Dendritic cell treated with granulocyte-macrophage colony-stimulating factor and Interleukin-4, amounts not matched to agents 40 ng/mL and 50 ng/mL, for 4 days (primary cell): Measurements from ENCODE around the gene NAB1.

Experiments
- H3K27ac Mint-ChIP-seq: one replicate; pipeline ENCODE4 v1.8.0; 2022; ENCODE audit warnings: mild to moderate bottlenecking, mixed read lengths
- H3K27me3 Mint-ChIP-seq: one replicate; pipeline ENCODE4 v1.8.0; 2022; ENCODE audit warnings: mild to moderate bottlenecking, mixed read lengths
- H3K36me3 Mint-ChIP-seq: one replicate; pipeline ENCODE4 v1.8.0; 2022; ENCODE audit warnings: low read depth, mixed read lengths
- H3K4me1 Mint-ChIP-seq: one replicate; pipeline ENCODE4 v1.8.0; 2022; ENCODE audit warnings: low read depth, mixed read lengths
- H3K4me3 Mint-ChIP-seq: one replicate; pipeline ENCODE4 v1.8.0; 2022; ENCODE audit warnings: mild to moderate bottlenecking, moderate library complexity, mixed read lengths
- H3K9me3 Mint-ChIP-seq: one replicate; pipeline ENCODE4 v1.8.0; 2022; ENCODE audit warnings: mixed read lengths
- intact Hi-C: fragments of 100-400 bp; cut with micrococcal nuclease; formaldehyde crosslinking; loops from one replicate; pipeline ENCODE4 v1.15.0; 2022

NAB1 gene

DNA sequence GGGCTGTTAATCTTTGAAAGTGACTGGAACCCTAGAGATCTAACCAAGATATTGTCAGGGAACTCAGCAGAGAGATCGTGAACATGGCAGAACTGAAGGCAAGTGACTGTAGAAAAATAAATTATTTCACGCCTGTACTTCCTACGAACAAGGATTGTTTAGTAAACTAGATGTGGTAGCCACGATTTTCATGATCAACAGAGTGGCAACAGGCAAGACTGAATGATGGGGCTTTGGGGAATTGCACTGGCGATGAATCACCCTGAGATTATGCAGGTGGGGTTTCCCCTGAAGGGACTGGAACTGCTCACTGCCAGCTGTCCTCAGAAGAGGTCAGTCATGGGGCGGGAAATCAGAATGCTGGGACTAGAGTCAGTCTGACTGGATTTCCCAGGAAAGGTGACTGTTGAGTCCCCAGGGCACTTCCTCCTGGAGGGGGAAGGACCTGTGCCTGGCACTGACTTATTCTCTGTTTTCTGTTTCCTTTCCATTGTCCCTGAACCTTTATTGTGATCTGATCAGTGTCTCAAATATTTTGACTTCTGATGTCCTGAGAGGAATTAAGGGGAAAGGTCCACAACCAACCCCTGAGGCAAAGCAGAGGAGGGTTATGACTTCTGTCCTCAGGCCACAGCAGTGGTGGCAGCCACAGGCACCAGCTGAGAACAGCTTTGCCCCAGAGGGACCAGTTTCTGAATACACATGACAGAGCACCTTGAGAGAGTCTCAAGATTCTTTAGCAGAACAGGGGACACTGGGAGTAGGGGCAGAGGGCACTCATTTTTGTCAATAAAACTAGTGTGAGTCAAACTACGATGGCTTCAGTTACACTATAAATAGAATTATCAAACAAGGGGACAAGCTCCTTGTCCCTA lies 70.0 kb downstream of the NAB1 start:
- intact Hi-C loops = no loop called here
- H3K27me3 Mint-ChIP-seq = no peaks in the 10 kb centered on the region
- no peaks in the 10 kb centered on the region for H3K36me3 Mint-ChIP-seq
- H3K9me3 Mint-ChIP-seq = no peaks in the 10 kb centered on the region
- H3K27ac Mint-ChIP-seq = no peak overlapping the region
- no peak overlapping the region for H3K4me3 Mint-ChIP-seq
- H3K4me1 Mint-ChIP-seq = peaks cover 12% of the 10 kb centered on the region

- peaks cover 12% of the 10 kb centered on the region for H3K4me1 Mint-ChIP-seq
- H3K27ac Mint-ChIP-seq = no peak overlapping the region
- H3K4me3 Mint-ChIP-seq = no peak overlapping the region
- H3K27me3 Mint-ChIP-seq = no peaks in the 10 kb centered on the region
- no peaks in the 10 kb centered on the region for H3K9me3 Mint-ChIP-seq
- intact Hi-C loops = no loop called here
- H3K36me3 Mint-ChIP-seq = no peaks in the 10 kb centered on the region
These were observed 71.4 kb downstream of the NAB1 start for GRCh38 chr2:190720276-190720675.

DNA sequence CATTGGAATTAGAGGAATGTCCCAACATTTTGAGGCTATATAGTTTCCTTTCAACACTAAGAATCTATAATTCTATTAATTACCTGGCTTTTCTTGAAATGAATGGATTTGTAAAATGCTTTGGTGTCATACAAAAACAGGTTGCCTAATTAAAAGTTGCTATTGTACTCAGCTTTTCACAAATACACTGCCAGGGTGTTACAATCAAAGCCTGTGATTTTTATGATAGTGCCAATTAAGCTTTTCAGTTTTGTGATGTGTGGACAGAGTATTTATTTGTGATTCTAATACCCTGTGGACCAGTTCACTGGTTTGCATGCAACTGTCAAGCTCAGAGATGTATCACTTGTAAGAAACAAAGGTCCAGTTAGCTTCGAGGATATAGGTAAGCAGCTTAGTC lies 71.8 kb downstream of the NAB1 start:
- Mint-ChIP-seq H3K4me1 (peaks cover 12% of the 10 kb centered on the region), H3K36me3 (no peaks in the 10 kb centered on the region), H3K27me3 (no peaks in the 10 kb centered on the region), H3K27ac (no peak overlapping the region), H3K9me3 (no peaks in the 10 kb centered on the region), H3K4me3 (no peak overlapping the region)
- intact Hi-C loops = no loop called here

- no peaks in the 10 kb centered on the region for H3K9me3 Mint-ChIP-seq
- no peaks in the 10 kb centered on the region for H3K36me3 Mint-ChIP-seq
- H3K4me1 Mint-ChIP-seq = peaks cover 12% of the 10 kb centered on the region
- H3K4me3 Mint-ChIP-seq = no peak overlapping the region
- intact Hi-C loops = no loop called here
- H3K27me3 Mint-ChIP-seq = no peaks in the 10 kb centered on the region
- H3K27ac Mint-ChIP-seq = no peak overlapping the region
These were observed 73.3 kb downstream of the NAB1 start for GRCh38 chr2:190722061-190722759.

- Mint-ChIP-seq H3K36me3 (no peaks in the 10 kb centered on the region), H3K4me3 (no peak overlapping the region), H3K27ac (no peak overlapping the region)
These were observed 74.0 kb downstream of the NAB1 start for GRCh38 chr2:190722835-190723234.

DNA sequence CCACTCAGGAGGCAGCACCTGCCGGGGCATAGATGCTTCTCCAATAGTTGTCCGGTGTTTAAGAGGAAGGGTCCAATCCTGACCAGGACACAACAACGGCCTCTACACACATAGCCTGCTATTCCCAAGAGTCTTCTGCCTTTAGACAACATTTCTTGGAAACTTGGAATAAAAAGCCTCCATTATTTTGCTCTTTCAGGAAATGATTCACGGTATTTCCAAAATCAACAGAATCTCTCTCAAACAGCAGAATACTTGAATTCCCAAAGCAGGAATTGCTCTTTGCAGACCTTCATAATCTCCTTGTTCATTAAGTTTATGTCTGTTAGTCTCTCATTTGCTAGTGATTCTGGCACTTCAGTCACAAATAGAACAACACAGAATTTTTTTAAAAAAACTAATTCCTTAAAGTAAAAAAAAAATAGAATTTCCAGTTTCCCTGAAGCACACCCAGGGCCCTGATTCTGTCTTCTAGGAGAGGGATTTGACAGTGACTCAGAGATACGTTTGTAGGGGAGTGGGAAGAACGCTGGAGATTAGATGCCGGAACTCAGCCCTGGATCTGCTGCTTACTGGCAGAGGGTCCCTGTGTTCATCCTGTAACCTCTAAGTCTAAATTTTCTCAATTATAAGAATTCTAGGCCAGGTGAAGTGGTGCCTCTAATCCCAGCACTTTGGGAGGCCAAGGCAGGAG lies 74.7 kb downstream of the NAB1 start:
- H3K4me3 Mint-ChIP-seq = no peak overlapping the region
- H3K27ac Mint-ChIP-seq = no peak overlapping the region
- intact Hi-C loops = no loop called here
- no peaks in the 10 kb centered on the region for H3K27me3 Mint-ChIP-seq
- peaks cover 5% of the 10 kb centered on the region for H3K9me3 Mint-ChIP-seq
- H3K4me1 Mint-ChIP-seq = peaks cover 7% of the 10 kb centered on the region
- no peaks in the 10 kb centered on the region for H3K36me3 Mint-ChIP-seq

More at GRCh38 chr2:190722835-190723234, 74.0 kb downstream of the NAB1 start:
- Mint-ChIP-seq H3K4me1 (peaks cover 12% of the 10 kb centered on the region), H3K9me3 (no peaks in the 10 kb centered on the region), H3K27me3 (no peaks in the 10 kb centered on the region)
- intact Hi-C loops = no loop called here

- intact Hi-C loops = no loop called here
- H3K9me3 Mint-ChIP-seq = peaks cover 9% of the 10 kb centered on the region
These were observed 77.4 kb downstream of the NAB1 start for GRCh38 chr2:190726255-190726654.

GRCh38 chr2:190736355-190736754 lies 87.5 kb downstream of the NAB1 start:
- Mint-ChIP-seq H3K27me3 (no peaks in the 10 kb centered on the region), H3K4me1 (no peaks in the 10 kb centered on the region), H3K27ac (no peak overlapping the region), H3K9me3 (no peaks in the 10 kb centered on the region), H3K4me3 (no peak overlapping the region), H3K36me3 (no peaks in the 10 kb centered on the region)
- intact Hi-C loops = no loop called here

More at GRCh38 chr2:190726255-190726654, 77.4 kb downstream of the NAB1 start:
- H3K36me3 Mint-ChIP-seq = no peaks in the 10 kb centered on the region
- H3K27me3 Mint-ChIP-seq = no peaks in the 10 kb centered on the region
- no peak overlapping the region for H3K27ac Mint-ChIP-seq
- H3K4me3 Mint-ChIP-seq = no peak overlapping the region
- no peaks in the 10 kb centered on the region for H3K4me1 Mint-ChIP-seq

DNA sequence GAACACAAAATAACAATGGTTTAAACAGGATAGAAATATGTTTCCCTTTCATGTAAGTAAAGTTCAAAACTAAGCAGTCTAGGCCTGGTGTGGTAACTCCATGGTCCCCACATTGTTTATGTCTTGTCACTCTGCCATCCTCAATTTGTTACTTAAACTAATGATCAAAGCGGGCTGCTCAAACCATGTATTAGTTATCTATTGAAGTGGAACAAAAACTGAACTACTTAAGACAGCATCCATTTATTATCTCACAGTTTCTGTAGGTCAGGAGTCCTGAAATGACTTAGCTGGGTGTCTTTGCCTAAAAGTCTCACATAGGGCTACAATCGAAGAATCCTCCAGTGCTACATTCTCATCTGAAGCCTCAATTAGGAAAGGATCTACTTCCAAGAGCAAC lies 91.6 kb downstream of the NAB1 start:
- Mint-ChIP-seq H3K27me3 (no peaks in the 10 kb centered on the region), H3K36me3 (no peaks in the 10 kb centered on the region), H3K4me3 (no peak overlapping the region), H3K9me3 (no peaks in the 10 kb centered on the region), H3K27ac (no peak overlapping the region), H3K4me1 (no peaks in the 10 kb centered on the region)
- intact Hi-C loops = no loop called here
